Aorta (tissue), 5 donors: Measurements from ENCODE around the gene S100A3. TPM values are rescaled to one million over a fixed set of nuclear protein-coding genes. Genes with fewer than 3 reads are reported as not detected.
"Not testable (repeated sequence)": the region's sequence is repeated elsewhere in the genome, so short reads cannot be mapped to it uniquely, and the experiment has no call there.

Experiments
- ATAC-seq: fragments of 200-7000 bp; cut with Tn5 transposase; one replicate; pipeline ENCODE4 v1.9.1; 2022; ENCODE audit warnings: moderate library complexity; ENCODE audit not compliant: low FRiP score
- DNase-seq, 2 donors: peaks; one replicate each; pipeline ENCODE4 v3.0.0-alpha.2; 2020
- H3K27ac ChIP-seq, 2 donors: one replicate each; pipeline ENCODE4 v1.5.1; 2013; ENCODE audit warnings: low read length in 2 of 2, mild to moderate bottlenecking in 2 of 2, moderate library complexity in 2 of 2, control low read depth in 1 of 2, inconsistent platforms in 1 of 2, low read depth in 1 of 2
- H3K27me3 ChIP-seq, 2 donors: one replicate each; pipeline ENCODE4 v1.6.1; 2013; ENCODE audit warnings: control low read depth in 1 of 2, low read length in 1 of 2, mild to moderate bottlenecking in 1 of 2, moderate library complexity in 1 of 2; ENCODE audit not compliant: insufficient read depth in 2 of 2, control insufficient read depth in 1 of 2
- H3K36me3 ChIP-seq, 2 donors: one replicate each; pipeline ENCODE4 v1.6.1; 2013; ENCODE audit warnings: control low read depth in 1 of 2, low read length in 1 of 2, mild to moderate bottlenecking in 1 of 2; ENCODE audit not compliant: insufficient read depth in 2 of 2, control insufficient read depth in 1 of 2
- H3K4me1 ChIP-seq, 2 donors: one replicate each; pipeline ENCODE4 v1.6.1; 2013; ENCODE audit warnings: low read length in 2 of 2, control low read depth in 1 of 2, mild to moderate bottlenecking in 1 of 2, moderate library complexity in 1 of 2; ENCODE audit not compliant: insufficient read depth in 2 of 2, control insufficient read depth in 1 of 2
- H3K4me3 ChIP-seq, 2 donors: one replicate each; pipeline ENCODE4 v1.5.1; 2013; ENCODE audit warnings: low read length in 2 of 2, control low read depth in 1 of 2, mild to moderate bottlenecking in 1 of 2
- H3K9me3 ChIP-seq: one replicate; pipeline ENCODE4 v1.6.1; 2013; ENCODE audit warnings: mild to moderate bottlenecking, low read length; ENCODE audit not compliant: control insufficient read depth
- WGBS, 2 donors: extraction: QIAGEN DNeasy Blood & Tissue Kit; methylation state at CpG; one replicate each; pipeline ENCODE4 v1.1.7; 2013; 5-methylcytosine and 5-hydroxymethylcytosine counted together
- intact Hi-C, 2 donors: fragments of 100-400 bp; cut with DNase I; formaldehyde crosslinking; loops; one replicate each; pipeline versions ENCODE4 v1.14.2 to v1.15.0; 2022
- polyA plus RNA-seq, 2 donors: library from polyadenylated mRNA; stranded (reverse); fragments of 200-250 nt; gene quantifications; one replicate each; pipeline ENCODE4 v1.2.3, GENCODE V29; 2013
- total RNA-seq, 2 donors: library from RNA; stranded (reverse); fragmentation: NEBNext Ultra II Directional; extraction: Animal tissue kit (Norgen Biotek cat#: 25700); gene quantifications; one replicate each; pipeline ENCODE4 v1.2.1, GENCODE V29; 2021
- donor health status: healthy with polysubstance abuse.
- donor health status: Bipolar disorder and iron deficiency.
- donor health status: DM: no; HTN: no; CAD: no.
- donor health status: DM: no; HTN: no; CAD: no.
- donor health status: DM: yes; HTN: yes; CAD: no.

The S100A3 gene
- total and polyA plus RNA-seq, 4 donors: 2.3 to 11.7 (median 3.4) TPM

GRCh38 chr1:153527023-153527682 lies 21.9 kb downstream of the S100A3 start:
- Histone ChIP-seq H3K27ac (no peak overlapping the region), H3K4me3 (no peak overlapping the region), H3K36me3 (no peaks in the 10 kb centered on the region), H3K27me3 (no peaks in the 10 kb centered on the region), H3K9me3 (no peaks in the 10 kb centered on the region), H3K4me1 (no peaks in the 10 kb centered on the region)
- 80 to 81% methylated on average over 8 of the region's 8 CpGs for WGBS, 2 donors
- no peak for ATAC-seq
- intact Hi-C loops: no loop called here
- DNase-seq: no peak

- H3K36me3 ChIP-seq: no peaks in the 10 kb centered on the region
- intact Hi-C loops: no loop called here
- no peaks in the 10 kb centered on the region for H3K27me3 ChIP-seq
- ATAC-seq (no peak), DNase-seq (no peak)
- 68 to 69% methylated on average over 8 of the region's 8 CpGs for WGBS, 2 donors
- no peak overlapping the region for H3K4me3 ChIP-seq
- H3K4me1 ChIP-seq: no peaks in the 10 kb centered on the region
- no peaks in the 10 kb centered on the region for H3K9me3 ChIP-seq
- H3K27ac ChIP-seq: no peak overlapping the region
Observed at GRCh38 chr1:153526132-153526543, 22.9 kb downstream of the S100A3 start.

- peak overlapping the region in 1 of 2 donors; percentile 10 for H3K27ac ChIP-seq
- 21 to 22% methylated on average over 3 of the region's 3 CpGs for WGBS, 2 donors
- intact Hi-C loops: no loop called here
Observed at GRCh38 chr1:153525088-153525728, 23.9 kb downstream of the S100A3 start.

GRCh38 chr1:153522353-153523048 lies 26.6 kb downstream of the S100A3 start:
- DNase-seq, H3K4me3 ChIP-seq, H3K36me3 ChIP-seq, H3K4me1 ChIP-seq, intact Hi-C loops, H3K9me3 ChIP-seq, ATAC-seq, H3K27ac ChIP-seq, H3K27me3 ChIP-seq: not testable (repeated sequence)
- 78 to 80% methylated on average over 14 of the region's 14 CpGs for WGBS, 2 donors

More at GRCh38 chr1:153525088-153525728, 23.9 kb downstream of the S100A3 start:
- Histone ChIP-seq H3K27me3 (no peaks in the 10 kb centered on the region), H3K9me3 (no peaks in the 10 kb centered on the region), H3K4me3 (no peak overlapping the region), H3K4me1 (no peaks in the 10 kb centered on the region), H3K36me3 (no peaks in the 10 kb centered on the region)
- DNase-seq: peak in 1 of 2 donors; percentile 46
- no peak for ATAC-seq

GRCh38 chr1:153521808-153522207 lies 27.2 kb downstream of the S100A3 start:
- H3K4me1 ChIP-seq, H3K9me3 ChIP-seq, H3K27ac ChIP-seq, H3K36me3 ChIP-seq, ATAC-seq, intact Hi-C loops, DNase-seq, H3K4me3 ChIP-seq, H3K27me3 ChIP-seq: not testable (repeated sequence)
- WGBS, 2 donors: 95 to 97% methylated on average over 36 to 37 of the region's 37 CpGs

DNA sequence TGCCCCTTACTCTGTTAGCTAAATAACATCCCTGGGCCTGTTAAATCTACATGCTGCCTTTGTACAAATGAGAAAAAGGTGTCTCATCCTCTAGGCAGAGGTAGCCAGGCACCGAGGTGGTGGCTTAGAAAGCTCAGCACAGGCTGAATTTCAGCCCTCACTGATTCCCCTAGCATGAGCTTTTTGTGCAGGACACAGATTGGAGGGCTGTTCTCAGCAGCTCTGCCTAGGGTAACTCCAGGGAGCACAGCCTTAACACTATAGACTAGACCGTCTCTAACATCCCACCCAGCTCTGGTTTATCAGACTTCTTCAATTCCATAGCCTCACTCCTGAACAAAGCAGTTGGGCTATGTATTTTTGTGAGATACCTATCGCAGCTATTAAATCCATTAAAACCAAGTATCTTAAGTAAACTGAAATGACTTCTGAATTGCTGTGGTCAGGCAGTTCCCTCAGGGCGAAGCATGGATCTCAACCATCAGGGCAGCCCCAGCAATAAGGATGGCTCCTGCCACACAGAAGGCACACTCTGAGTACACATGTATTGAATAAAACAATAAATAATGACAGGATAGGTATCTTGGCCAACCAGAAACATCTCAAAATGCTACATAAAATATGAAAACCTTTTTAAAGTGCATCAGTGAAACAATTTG lies 28.1 kb downstream of the S100A3 start:
- intact Hi-C loops: no loop called here
- no peak for ATAC-seq
- no peaks in the 10 kb centered on the region for H3K4me1 ChIP-seq
- no peak overlapping the region for H3K4me3 ChIP-seq
- 90 to 93% methylated on average over 4 of the region's 4 CpGs for WGBS, 2 donors
- no peak overlapping the region for H3K27ac ChIP-seq
- H3K9me3 ChIP-seq: no peaks in the 10 kb centered on the region
- no peak for DNase-seq
- H3K27me3 ChIP-seq: no peaks in the 10 kb centered on the region
- H3K36me3 ChIP-seq: no peaks in the 10 kb centered on the region

DNA sequence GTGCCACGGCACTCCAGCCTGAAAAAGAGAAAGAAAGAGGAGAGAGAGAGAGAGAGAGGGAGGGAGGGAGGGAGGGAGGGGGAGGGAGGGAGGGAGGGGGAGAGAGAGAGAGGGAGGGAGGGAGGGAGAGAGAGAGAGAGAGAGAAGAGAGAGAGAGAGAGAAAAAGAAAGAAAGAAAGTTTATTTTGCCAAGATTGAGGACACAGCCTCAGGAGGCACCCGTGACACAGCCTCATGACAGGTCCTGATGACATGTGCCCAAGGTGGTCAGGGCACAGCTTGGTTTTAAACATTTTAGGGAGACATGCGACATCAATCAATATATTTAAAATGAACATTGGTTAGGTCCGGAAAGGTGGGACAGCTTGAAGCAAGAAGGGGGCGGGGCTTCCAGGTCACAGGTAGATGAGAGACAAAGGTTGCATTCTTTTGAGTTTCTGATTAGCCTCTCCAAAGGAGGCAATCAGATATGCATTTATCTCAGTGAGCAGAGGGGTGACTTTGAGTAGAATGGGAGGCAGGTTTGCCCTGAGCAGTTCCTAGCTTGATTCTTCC lies 28.8 kb downstream of the S100A3 start:
- H3K4me3 ChIP-seq, H3K27ac ChIP-seq, H3K27me3 ChIP-seq, H3K4me1 ChIP-seq, intact Hi-C loops, ATAC-seq, H3K9me3 ChIP-seq, DNase-seq, H3K36me3 ChIP-seq: not testable (repeated sequence)
- WGBS, 2 donors: 79 to 81% methylated on average over 5 of the region's 5 CpGs

GRCh38 chr1:153519242-153519641 lies 29.8 kb downstream of the S100A3 start:
- ATAC-seq (no peak), DNase-seq (no peak)
- intact Hi-C loops: loop anchor here in 1 of 2 donors (10.0 kb wide), 1 partner anchor 256 kb away; the partner anchor contains the start of gene SLC27A3
- Histone ChIP-seq H3K27ac (no peak overlapping the region), H3K36me3 (no peaks in the 10 kb centered on the region), H3K9me3 (no peaks in the 10 kb centered on the region), H3K4me3 (no peak overlapping the region), H3K4me1 (no peaks in the 10 kb centered on the region), H3K27me3 (no peaks in the 10 kb centered on the region)
- 92 to 93% methylated on average over 3 of the region's 3 CpGs for WGBS, 2 donors
